HG02970 (cell line): Measurements from ENCODE around the gene SLIT3.

Experiments
- ATAC-seq: cut with Tn5 transposase; IDR thresholded peaks from one replicate; pipeline ENCODE4 v1.9.1; 2021; ENCODE audit warnings: mild to moderate bottlenecking, moderate library complexity, moderate number of reproducible peaks; ENCODE audit not compliant: unreplicated experiment, low FRiP score

SLIT3 gene

GRCh38 chr5:169299663-169300467 is 1.1 kb downstream of the SLIT3 start:
- ATAC-seq = no peak

- ATAC-seq = no peak
These were observed 1.7 kb downstream of the SLIT3 start for GRCh38 chr5:169299191-169299662.

- ATAC-seq = no peak
These were observed 2.7 kb downstream of the SLIT3 start for GRCh38 chr5:169298193-169298592.

GRCh38 chr5:169296419-169297143 is 4.4 kb downstream of the SLIT3 start:
- no peak for ATAC-seq

GRCh38 chr5:169295306-169295705 is 5.6 kb downstream of the SLIT3 start:
- no peak for ATAC-seq

- ATAC-seq = no peak
These were observed 6.3 kb downstream of the SLIT3 start for GRCh38 chr5:169294621-169295020.

GRCh38 chr5:169291877-169292276 is 9.1 kb downstream of the SLIT3 start:
- ATAC-seq = no peak

GRCh38 chr5:169290895-169291294 is 10.0 kb downstream of the SLIT3 start:
- no peak for ATAC-seq

- ATAC-seq = no peak
These were observed 11.4 kb downstream of the SLIT3 start for GRCh38 chr5:169289520-169289919.

- ATAC-seq = no peak
These were observed 12.6 kb downstream of the SLIT3 start for GRCh38 chr5:169288066-169288930.

GRCh38 chr5:169287529-169287928 is 13.4 kb downstream of the SLIT3 start:
- no peak for ATAC-seq

GRCh38 chr5:169286572-169287300 is 14.2 kb downstream of the SLIT3 start:
- no peak for ATAC-seq

- ATAC-seq = no peak
These were observed 17.1 kb downstream of the SLIT3 start for GRCh38 chr5:169283887-169284286.

- no peak for ATAC-seq
These were observed 19.3 kb downstream of the SLIT3 start for GRCh38 chr5:169281625-169282024.

GRCh38 chr5:169280696-169281095 is 20.2 kb downstream of the SLIT3 start:
- no peak for ATAC-seq

GRCh38 chr5:169280286-169280685 is 20.7 kb downstream of the SLIT3 start:
- ATAC-seq = no peak

GRCh38 chr5:169279125-169279524 is 21.8 kb downstream of the SLIT3 start:
- ATAC-seq = no peak

- no peak for ATAC-seq
These were observed 27.1 kb downstream of the SLIT3 start for GRCh38 chr5:169273881-169274280.

- no peak for ATAC-seq
These were observed 27.5 kb downstream of the SLIT3 start for GRCh38 chr5:169273451-169273850.
